CD4-positive, alpha-beta T cell treated with Interleukin-12 subunit alpha and Interleukin-12 subunit beta, for 1 hour (primary cell): ENCODE data around the gene SLC22A23.
"Not testable (repeated sequence)": the region's sequence is repeated elsewhere in the genome, so short reads cannot be mapped to it uniquely, and the experiment has no call there.

Experiments
- DNase-seq: peaks from one replicate; pipeline ENCODE4 v3.0.0-alpha.2; 2020

The SLC22A23 gene

GRCh38 chr6:3382326-3383279 is 74.2 kb downstream of the SLC22A23 start:
- DNase-seq: no peak

- DNase-seq: no peak
Observed at GRCh38 chr6:3381233-3381921, 75.5 kb downstream of the SLC22A23 start.

GRCh38 chr6:3380344-3381232 is 76.3 kb downstream of the SLC22A23 start:
- DNase-seq: no peak

- no peak for DNase-seq
Observed at GRCh38 chr6:3379482-3380060, 77.3 kb downstream of the SLC22A23 start.

- not testable (repeated sequence) for DNase-seq
Observed at GRCh38 chr6:3378808-3379207, 78.0 kb downstream of the SLC22A23 start.

GRCh38 chr6:3378398-3378782 is 78.5 kb downstream of the SLC22A23 start:
- peak; percentile 38 for DNase-seq

- DNase-seq: no peak
Observed at GRCh38 chr6:3377536-3378397, 79.1 kb downstream of the SLC22A23 start.

- DNase-seq: no peak
Observed at GRCh38 chr6:3376893-3377535, 79.8 kb downstream of the SLC22A23 start.

GRCh38 chr6:3376064-3376463 is 80.8 kb downstream of the SLC22A23 start:
- DNase-seq: no peak

GRCh38 chr6:3373597-3374203 is 83.2 kb downstream of the SLC22A23 start:
- DNase-seq: no peak

- no peak for DNase-seq
Observed at GRCh38 chr6:3372912-3373554, 83.8 kb downstream of the SLC22A23 start.

- no peak for DNase-seq
Observed at GRCh38 chr6:3372184-3372846, 84.5 kb downstream of the SLC22A23 start.

- DNase-seq: no peak
Observed at GRCh38 chr6:3371222-3371949, 85.5 kb downstream of the SLC22A23 start.

- DNase-seq: peak; percentile 53
Observed at GRCh38 chr6:3370361-3371221, 86.3 kb downstream of the SLC22A23 start.

GRCh38 chr6:3369985-3370360 is 86.9 kb downstream of the SLC22A23 start:
- DNase-seq: no peak

- DNase-seq: no peak
Observed at GRCh38 chr6:3368685-3369084, 88.2 kb downstream of the SLC22A23 start.

GRCh38 chr6:3367630-3368029 is 89.2 kb downstream of the SLC22A23 start:
- no peak for DNase-seq
